Keratinocyte (primary cell): Measurements from ENCODE around the gene PRIMA1. TPM values are rescaled to one million over a fixed set of nuclear protein-coding genes. Genes with fewer than 3 reads are reported as not detected.

ENCODE experiments used
- DNase-seq: peaks from one replicate; pipeline ENCODE4 v3.0.0-alpha.2; 2011; ENCODE audit warnings: low read depth, missing footprints, low spot score
- FAIRE-seq: peaks from 2 replicates; lab custom pipeline; 2011; peaks lifted over from hg19 to GRCh38; lab: Jason Lieb, UNC
- H2AFZ ChIP-seq: 2 replicates; pipeline ENCODE4 v1.6.0; 2012; ENCODE audit warnings: low read length, control low read depth, inconsistent platforms; ENCODE audit not compliant: control insufficient read depth
- H3K27ac ChIP-seq: 2 replicates; pipeline ENCODE4 v1.5.1; 2011; ENCODE audit warnings: low read length; ENCODE audit not compliant: control insufficient read depth, insufficient read depth
- H3K27me3 ChIP-seq: 3 replicates; pipeline ENCODE4 v1.6.0; 2011; ENCODE audit warnings: low read length; ENCODE audit not compliant: control insufficient read depth, insufficient read depth; ENCODE audit errors: extremely low read depth
- H3K36me3 ChIP-seq, 2 experiments: 2 replicates in 1 of 2; 3 replicates in 1 of 2; pipeline ENCODE4 v1.5.1; 2011; ENCODE audit warnings: low read length in 2 of 2, mild to moderate bottlenecking in 1 of 2; ENCODE audit not compliant: control insufficient read depth in 2 of 2, insufficient read depth in 2 of 2; ENCODE audit errors: extremely low read depth in 1 of 2
- H3K4me1 ChIP-seq: 3 replicates; pipeline ENCODE4 v1.5.1; 2011; ENCODE audit warnings: low read length; ENCODE audit not compliant: control insufficient read depth, insufficient read depth; ENCODE audit errors: extremely low read depth
- H3K4me2 ChIP-seq: 3 replicates; pipeline ENCODE4 v1.6.0; 2011; ENCODE audit warnings: low read depth, low read length; ENCODE audit not compliant: control insufficient read depth, insufficient read depth; ENCODE audit errors: extremely low read depth
- H3K4me3 ChIP-seq, 3 experiments: fragments of 200-600 bp in 1 of 3; sonication (generic) in 1 of 3; 2 replicates in 2 of 3; 3 replicates in 1 of 3; pipeline ENCODE4 v1.5.1; 2011 to 2016; ENCODE audit warnings: low read length in 3 of 3, mild to moderate bottlenecking in 3 of 3, control low read depth in 2 of 3, inconsistent platforms in 1 of 3, low read depth in 1 of 3, mixed read lengths in 1 of 3, mixed run types in 1 of 3, moderate library complexity in 1 of 3; ENCODE audit not compliant: control insufficient read depth in 2 of 3, insufficient read depth in 2 of 3; ENCODE audit errors: extremely low read depth in 1 of 3
- H3K79me2 ChIP-seq: 2 replicates; pipeline ENCODE4 v1.6.0; 2012; ENCODE audit warnings: low read length; ENCODE audit not compliant: control insufficient read depth, insufficient read depth
- H3K9ac ChIP-seq: 3 replicates; pipeline ENCODE4 v1.6.0; 2011; ENCODE audit warnings: low read length; ENCODE audit not compliant: control insufficient read depth, insufficient read depth; ENCODE audit errors: extremely low read depth
- H3K9me1 ChIP-seq: 3 replicates; pipeline ENCODE4 v1.6.0; 2011; ENCODE audit warnings: low read length; ENCODE audit not compliant: control insufficient read depth, insufficient read depth; ENCODE audit errors: extremely low read depth
- H3K9me3 ChIP-seq: 2 replicates; pipeline ENCODE4 v1.5.1; 2012; ENCODE audit warnings: low read depth, low read length; ENCODE audit not compliant: control insufficient read depth
- H4K20me1 ChIP-seq: 3 replicates; pipeline ENCODE4 v1.6.0; 2011; ENCODE audit warnings: low read length; ENCODE audit not compliant: control insufficient read depth, insufficient read depth; ENCODE audit errors: extremely low read depth
- EZH2 ChIP-seq: IDR thresholded peaks from one replicate; pipeline ENCODE4 v1.6.1; 2012; ENCODE audit warnings: inconsistent platforms, mild to moderate bottlenecking, low read length, moderate library complexity
- dilution Hi-C: fragments of 300-500 bp; cut with MboI; formaldehyde crosslinking; loops from one replicate; pipeline ENCODE4 v1.7.0; 2020; ENCODE audit warnings: low sequenced_read_pairs; ENCODE audit not compliant: extremely low pct_ligation_motif_present
- polyA plus RNA-seq, 5 experiments: library from polyadenylated mRNA; depleted of rRNA in 3 of 5; stranded (reverse) in 3 of 5; stranded (forward) in 1 of 5; unstranded in 1 of 5; fragments of >200 nt; gene quantifications; 1 replicate in 1 of 5; 2 replicates in 3 of 5; 3 replicates in 1 of 5; pipeline versions ENCODE4 v1.2.1 to v1.2.3, GENCODE V29; 2011 to 2012; ENCODE audit warnings: missing spikeins in 2 of 5, low read depth in 1 of 5, low replicate concordance in 1 of 5
- TF ChIP-seq, protein P1 (sequence below), 3 experiments: IDR thresholded peaks in 1 of 3; conservative IDR thresholded peaks in 1 of 3; optimal IDR thresholded peaks in 1 of 3; 2 replicates in 2 of 3; 3 replicates in 1 of 3; pipeline versions ENCODE3 to v1.5.1; 2011; ENCODE audit warnings: low read length in 3 of 3, mild to moderate bottlenecking in 3 of 3, moderate library complexity in 2 of 3, control low read depth in 1 of 3, inconsistent platforms in 1 of 3; ENCODE audit not compliant: insufficient read depth in 2 of 3; ENCODE audit errors: extremely low read depth in 1 of 3

The PRIMA1 gene
- polyA plus RNA-seq, 1 donor (not counting 4 experiments of a cell fraction or from before 2014, with no cell fraction given): not detected

DNA sequence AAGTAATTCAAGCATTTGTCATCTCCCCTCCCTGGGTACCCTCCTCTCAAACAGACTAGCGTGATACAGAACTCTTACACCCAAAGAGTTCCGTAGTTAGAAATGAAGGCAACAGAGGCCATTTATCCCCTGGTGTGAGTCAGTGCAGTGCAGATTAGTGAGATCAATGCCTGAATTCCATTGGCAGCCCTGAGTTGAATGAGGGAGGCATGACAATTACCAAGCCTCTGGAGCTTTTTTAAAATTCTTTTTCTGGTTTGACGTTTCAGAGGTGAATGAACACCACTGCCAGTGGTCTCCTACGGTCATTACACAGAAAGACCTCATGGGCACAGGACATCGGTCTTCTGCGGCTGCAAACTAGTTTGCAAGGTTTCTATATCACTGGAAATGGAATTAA is 94.4 kb downstream of the PRIMA1 start:
- DNase-seq (no peak), FAIRE-seq (no peak)
- Histone ChIP-seq H3K79me2 (no peaks in the 10 kb centered on the region), H3K9me3 (no peaks in the 10 kb centered on the region), H3K27me3 (no peaks in the 10 kb centered on the region), H3K9me1 (no peaks in the 10 kb centered on the region), H3K4me2 (no peak overlapping the region), H4K20me1 (no peaks in the 10 kb centered on the region), H3K4me1 (no peaks in the 10 kb centered on the region), H3K9ac (no peak overlapping the region), H3K36me3 (no peaks in the 10 kb centered on the region), H3K27ac (no peak overlapping the region), H3K4me3 (no peak overlapping the region), H2AFZ (no peak overlapping the region)
- dilution Hi-C loops: no loop called here
- TF ChIP-seq EZH2: no peak
- TF ChIP-seq, protein P1, sequence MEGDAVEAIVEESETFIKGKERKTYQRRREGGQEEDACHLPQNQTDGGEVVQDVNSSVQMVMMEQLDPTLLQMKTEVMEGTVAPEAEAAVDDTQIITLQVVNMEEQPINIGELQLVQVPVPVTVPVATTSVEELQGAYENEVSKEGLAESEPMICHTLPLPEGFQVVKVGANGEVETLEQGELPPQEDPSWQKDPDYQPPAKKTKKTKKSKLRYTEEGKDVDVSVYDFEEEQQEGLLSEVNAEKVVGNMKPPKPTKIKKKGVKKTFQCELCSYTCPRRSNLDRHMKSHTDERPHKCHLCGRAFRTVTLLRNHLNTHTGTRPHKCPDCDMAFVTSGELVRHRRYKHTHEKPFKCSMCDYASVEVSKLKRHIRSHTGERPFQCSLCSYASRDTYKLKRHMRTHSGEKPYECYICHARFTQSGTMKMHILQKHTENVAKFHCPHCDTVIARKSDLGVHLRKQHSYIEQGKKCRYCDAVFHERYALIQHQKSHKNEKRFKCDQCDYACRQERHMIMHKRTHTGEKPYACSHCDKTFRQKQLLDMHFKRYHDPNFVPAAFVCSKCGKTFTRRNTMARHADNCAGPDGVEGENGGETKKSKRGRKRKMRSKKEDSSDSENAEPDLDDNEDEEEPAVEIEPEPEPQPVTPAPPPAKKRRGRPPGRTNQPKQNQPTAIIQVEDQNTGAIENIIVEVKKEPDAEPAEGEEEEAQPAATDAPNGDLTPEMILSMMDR (optimal IDR thresholded peaks at IDR 0.05 in 1 of 3, IDR thresholded peaks at IDR 0.05 in 1 of 3, conservative IDR thresholded peaks at IDR 0.05 in 1 of 3; ENCODE audit: extremely low read depth in 1 of 3, insufficient read depth in 2 of 3, low read length in 3 of 3): no peak

DNA sequence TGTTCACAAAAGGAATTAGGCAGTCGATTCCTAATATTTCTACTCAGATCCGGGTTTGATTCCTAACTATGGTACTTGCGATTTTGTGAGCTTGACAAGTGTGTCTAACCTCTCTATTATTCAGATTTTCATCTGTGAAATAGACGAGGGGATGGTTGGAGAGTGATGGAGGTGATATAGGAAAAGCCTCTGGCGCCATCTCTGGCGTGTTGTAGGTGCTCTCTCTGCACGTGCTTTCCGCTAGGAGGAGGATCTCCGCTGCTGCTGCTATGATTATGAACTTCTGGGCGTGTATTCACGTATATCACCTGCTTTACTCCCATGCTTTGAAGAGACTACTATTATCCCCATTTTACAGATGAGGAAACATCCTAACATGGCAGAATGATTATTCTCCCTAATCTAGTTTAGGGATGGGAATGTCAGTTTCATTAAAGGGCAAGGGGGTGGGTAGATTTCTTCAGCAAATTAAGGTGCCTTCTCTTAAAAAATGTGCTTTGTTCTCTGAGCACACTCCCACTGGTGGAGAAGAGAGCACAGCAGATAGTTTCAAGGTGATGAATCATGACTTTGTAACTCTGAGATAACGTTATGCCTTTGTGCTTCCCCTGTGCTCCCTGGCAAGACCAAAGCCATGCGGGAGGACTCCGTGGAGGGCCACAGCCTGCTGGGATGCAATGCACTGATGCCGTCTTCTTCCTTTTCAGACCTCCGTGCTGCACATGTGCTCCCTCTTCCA is 97.1 kb downstream of the PRIMA1 start:
- H2AFZ ChIP-seq: no peak overlapping the region
- no peak overlapping the region for H3K9ac ChIP-seq
- H3K27ac ChIP-seq: no peak overlapping the region
- no peaks in the 10 kb centered on the region for H3K9me3 ChIP-seq
- FAIRE-seq (no peak), DNase-seq (no peak)
- TF ChIP-seq, protein P1 (optimal IDR thresholded peaks at IDR 0.05 in 1 of 3, IDR thresholded peaks at IDR 0.05 in 1 of 3, conservative IDR thresholded peaks at IDR 0.05 in 1 of 3; ENCODE audit: extremely low read depth in 1 of 3, insufficient read depth in 2 of 3, low read length in 3 of 3): no peak
- no peak for TF ChIP-seq EZH2
- no peaks in the 10 kb centered on the region for H3K36me3 ChIP-seq
- no peaks in the 10 kb centered on the region for H3K9me1 ChIP-seq
- H3K27me3 ChIP-seq: peaks cover 5% of the 10 kb centered on the region
- H3K4me1 ChIP-seq: no peaks in the 10 kb centered on the region
- H3K79me2 ChIP-seq: no peaks in the 10 kb centered on the region
- H4K20me1 ChIP-seq: no peaks in the 10 kb centered on the region
- no peak overlapping the region for H3K4me2 ChIP-seq
- dilution Hi-C loops: no loop called here
- no peak overlapping the region for H3K4me3 ChIP-seq
